GM12878 (cell line): ENCODE results near the gene NUP93. TPM values are rescaled to one million over a fixed set of nuclear protein-coding genes. Genes with fewer than 3 reads are reported as not detected.

ENCODE experiments used
- ASH2L ChIP-seq: fragments of 300-600, 200-600 bp; sonication (generic); IDR thresholded peaks from 2 replicates; pipeline ENCODE4 v1.6.1; 2017; ENCODE audit warnings: low read depth, mild to moderate bottlenecking, borderline replicate concordance
- BMI1 ChIP-seq: fragments of 450-650 bp; IDR thresholded peaks from 2 replicates; pipeline ENCODE4 v1.6.1; 2016; ENCODE audit warnings: mild to moderate bottlenecking, moderate library complexity, borderline replicate concordance
- BRCA1 ChIP-seq: IDR thresholded peaks from 2 replicates; pipeline ENCODE4 v1.6.1; 2011; ENCODE audit warnings: low read depth, low read length, improper control_type of control experiment
- CEBPB ChIP-seq, 2 experiments: fragments of 150-350 bp in 1 of 2; IDR thresholded peaks; 2 replicates each; pipeline ENCODE4 v1.6.1; 2012 to 2014; ENCODE audit warnings: low read depth in 2 of 2, low read length in 2 of 2, borderline replicate concordance in 1 of 2, inconsistent platforms in 1 of 2
- E4F1 ChIP-seq: fragments of 450-650 bp; IDR thresholded peaks from 2 replicates; pipeline ENCODE4 v1.6.1; 2018; ENCODE audit warnings: borderline replicate concordance, mild to moderate bottlenecking; ENCODE audit not compliant: partially characterized antibody
- ESRRA ChIP-seq: IDR thresholded peaks from 2 replicates; pipeline ENCODE4 v1.6.1; 2012; ENCODE audit warnings: mild to moderate bottlenecking, low read length, improper control_type of control experiment
- HDAC2 ChIP-seq: fragments of 200-600 bp; sonication (generic); IDR thresholded peaks from 2 replicates; pipeline ENCODE4 v1.6.1; 2017
- JUNB ChIP-seq: IDR thresholded peaks from 2 replicates; pipeline ENCODE4 v1.6.1; 2016; ENCODE audit warnings: antibody characterized with exemption, mild to moderate bottlenecking
- PAX5 ChIP-seq: IDR thresholded peaks from 2 replicates; pipeline ENCODE4 v1.6.1; 2011; ENCODE audit warnings: low read depth, low read length, borderline replicate concordance
- POU2F2 ChIP-seq: IDR thresholded peaks from 3 replicates; pipeline ENCODE4 v1.6.1; 2011; ENCODE audit warnings: low read depth, mild to moderate bottlenecking, low read length, borderline replicate concordance
- RB1 ChIP-seq: fragments of 450-650 bp; formaldehyde crosslinking; IDR thresholded peaks from 2 replicates; pipeline ENCODE4 v1.6.1; 2017; ENCODE audit warnings: mild to moderate bottlenecking, borderline replicate concordance
- SIX5 ChIP-seq: IDR thresholded peaks from 2 replicates; pipeline ENCODE4 v1.6.1; 2011; ENCODE audit warnings: mild to moderate bottlenecking, low read depth, low read length, moderate library complexity; ENCODE audit not compliant: severe bottlenecking
- SMARCA5 ChIP-seq: fragments of 450-650 bp; IDR thresholded peaks from 2 replicates; pipeline ENCODE4 v1.6.1; 2017; ENCODE audit warnings: mild to moderate bottlenecking
- SPI1 ChIP-seq: IDR thresholded peaks from 2 replicates; pipeline ENCODE4 v1.6.1; 2011; ENCODE audit warnings: low read depth, mild to moderate bottlenecking, low read length, moderate library complexity, borderline replicate concordance; ENCODE audit not compliant: insufficient read depth
- SUZ12 ChIP-seq: fragments of 200-600 bp; sonication (generic); IDR thresholded peaks from one replicate; pipeline ENCODE4 v1.6.1; 2018; ENCODE audit warnings: antibody characterized with exemption, mild to moderate bottlenecking; ENCODE audit not compliant: unreplicated experiment
- TAF1 ChIP-seq: IDR thresholded peaks from 2 replicates; pipeline ENCODE4 v1.6.1; 2011; ENCODE audit warnings: mild to moderate bottlenecking, low read depth, low read length, borderline replicate concordance
- ZBTB33 ChIP-seq: fragments of 450-650 bp; IDR thresholded peaks from 2 replicates; pipeline ENCODE4 v1.6.1; 2017; ENCODE audit warnings: mild to moderate bottlenecking
- ZNF217 ChIP-seq: fragments of 450-650 bp; IDR thresholded peaks from 2 replicates; pipeline ENCODE4 v1.6.1; 2017; ENCODE audit warnings: antibody characterized with exemption, mild to moderate bottlenecking
- ZNF24 ChIP-seq: fragments of 450-650 bp; IDR thresholded peaks from 2 replicates; pipeline ENCODE4 v1.6.1; 2017; ENCODE audit warnings: antibody characterized with exemption, mild to moderate bottlenecking
- ZNF622 ChIP-seq: fragments of 450-650 bp; IDR thresholded peaks from 2 replicates; pipeline ENCODE4 v1.6.1; 2017; ENCODE audit warnings: mild to moderate bottlenecking, inconsistent platforms
- ZNF687 ChIP-seq: fragments of 450-650 bp; IDR thresholded peaks from 2 replicates; pipeline ENCODE4 v1.6.1; 2017; ENCODE audit warnings: mild to moderate bottlenecking, moderate library complexity
- polyA plus RNA-seq, 11 experiments: library from polyadenylated mRNA; depleted of rRNA in 4 of 11; unstranded in 6 of 11; stranded (reverse) in 5 of 11; fragments of >200 nt; fragmentation: Nextera tagmentation in 4 of 11; fragmentation: Illumina TruSeq in 1 of 11; extraction: Ambion mirVana in 4 of 11; extraction: Trizol in 1 of 11; gene quantifications; 1 replicate in 1 of 11; 2 replicates in 10 of 11; pipeline versions ENCODE4 v1.2.1 to v1.2.3, GENCODE V29; 2011 to 2016; ENCODE audit warnings: inconsistent platforms in 2 of 11, missing spikeins in 2 of 11, low read depth in 1 of 11
- total RNA-seq, 4 experiments: library from RNA; depleted of rRNA in 3 of 4; stranded (reverse); fragments of >200 nt in 3 of 4; fragmentation: Illumina TruSeq in 1 of 4; extraction: Trizol in 1 of 4; gene quantifications; 2 replicates each; pipeline versions ENCODE4 v1.2.1 to v1.2.3, GENCODE V29; 2013 to 2021

NUP93 gene
- total and polyA plus RNA-seq, 10 of the 15 experiments (the other 5 are each of a cell fraction or from before 2014, with no cell fraction given): 82.2 to 175 (median 101) TPM

- no peak for TF ChIP-seq ZNF687
- no peak for TF ChIP-seq ZNF24
- TF ChIP-seq BMI1: no peak
- no peak for TF ChIP-seq ZBTB33
- TF ChIP-seq ASH2L: no peak
- TF ChIP-seq CEBPB (IDR thresholded peaks at IDR 0.05; ENCODE audit: borderline replicate concordance in 1 of 2, low read depth in 2 of 2, low read length in 2 of 2): no peak
- TF ChIP-seq SUZ12: no peak
- TF ChIP-seq POU2F2: no peak
- TF ChIP-seq SMARCA5: peak; percentile 77; the same call in 1 of the 2 replicates
- no peak for TF ChIP-seq HDAC2
- TF ChIP-seq ZNF622: no peak
- TF ChIP-seq SIX5: no peak
- TF ChIP-seq BRCA1: no peak
- no peak for TF ChIP-seq SPI1
- no peak for TF ChIP-seq JUNB
- TF ChIP-seq ESRRA: no peak
- 0 out of 2 replicates have a peak, but pooled peaks have one; percentile 19 for TF ChIP-seq TAF1
- no peak for TF ChIP-seq PAX5
- TF ChIP-seq RB1: no peak
- TF ChIP-seq E4F1: no peak
- TF ChIP-seq ZNF217: peak; percentile 80; the same call in 1 of the 2 replicates
These were observed 139.8 kb downstream of the NUP93 start (continued) for GRCh38 chr16:56869513-56870275.
